Measurements from ENCODE around the gene SENP5.
"Not testable (repeated sequence)": the region's sequence is repeated elsewhere in the genome, so short reads cannot be mapped to it uniquely, and the experiment has no call there.

Gene SENP5, protein sequence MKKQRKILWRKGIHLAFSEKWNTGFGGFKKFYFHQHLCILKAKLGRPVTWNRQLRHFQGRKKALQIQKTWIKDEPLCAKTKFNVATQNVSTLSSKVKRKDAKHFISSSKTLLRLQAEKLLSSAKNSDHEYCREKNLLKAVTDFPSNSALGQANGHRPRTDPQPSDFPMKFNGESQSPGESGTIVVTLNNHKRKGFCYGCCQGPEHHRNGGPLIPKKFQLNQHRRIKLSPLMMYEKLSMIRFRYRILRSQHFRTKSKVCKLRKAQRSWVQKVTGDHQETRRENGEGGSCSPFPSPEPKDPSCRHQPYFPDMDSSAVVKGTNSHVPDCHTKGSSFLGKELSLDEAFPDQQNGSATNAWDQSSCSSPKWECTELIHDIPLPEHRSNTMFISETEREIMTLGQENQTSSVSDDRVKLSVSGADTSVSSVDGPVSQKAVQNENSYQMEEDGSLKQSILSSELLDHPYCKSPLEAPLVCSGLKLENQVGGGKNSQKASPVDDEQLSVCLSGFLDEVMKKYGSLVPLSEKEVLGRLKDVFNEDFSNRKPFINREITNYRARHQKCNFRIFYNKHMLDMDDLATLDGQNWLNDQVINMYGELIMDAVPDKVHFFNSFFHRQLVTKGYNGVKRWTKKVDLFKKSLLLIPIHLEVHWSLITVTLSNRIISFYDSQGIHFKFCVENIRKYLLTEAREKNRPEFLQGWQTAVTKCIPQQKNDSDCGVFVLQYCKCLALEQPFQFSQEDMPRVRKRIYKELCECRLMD

DNA sequence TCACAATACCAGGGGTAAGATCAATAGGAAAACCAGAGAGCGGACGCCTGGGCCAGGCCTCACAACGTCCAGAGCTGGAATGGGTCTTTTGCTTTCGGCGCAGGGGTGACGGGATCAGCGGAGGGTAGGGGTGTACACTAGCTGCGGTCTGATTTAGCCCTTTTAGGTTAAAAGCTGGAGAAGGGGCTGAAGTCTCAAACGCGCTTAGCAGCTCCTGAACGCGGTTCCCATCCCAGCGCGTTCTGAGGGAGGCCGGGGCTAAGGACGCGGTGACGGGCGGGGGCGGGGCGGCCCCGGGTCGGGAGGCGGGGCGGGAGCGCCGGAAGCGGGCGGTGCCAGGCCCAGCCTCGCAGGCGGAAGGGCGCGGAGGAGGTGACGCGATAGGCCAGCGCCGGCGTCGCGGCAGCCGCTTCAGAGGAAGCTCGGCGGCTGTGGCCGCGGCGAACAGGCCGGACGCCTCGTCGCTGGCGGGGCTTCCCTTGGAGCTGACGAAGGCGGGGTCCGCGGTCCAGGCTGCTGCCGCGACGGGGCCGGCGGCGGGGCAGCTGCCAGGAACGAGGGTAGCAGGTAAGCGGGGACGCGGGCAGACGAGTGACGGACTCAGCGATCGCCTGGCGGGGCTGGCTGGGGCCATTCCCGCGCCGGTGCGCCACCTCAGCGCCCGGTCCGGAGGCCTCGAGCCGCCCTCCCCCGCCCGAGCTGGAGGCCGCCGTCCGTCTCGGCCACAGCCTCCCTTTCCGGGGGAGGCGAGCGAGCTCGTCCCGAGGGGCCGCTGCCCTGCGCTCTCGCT, at the start of gene SENP5:
TSS of gene SENP5 (plus strand) at position 414 of the 790 bp plus-strand sequence. CDS start 17,262 bp downstream, outside the sequence.
- TF ChIP-seq, protein P1, sequence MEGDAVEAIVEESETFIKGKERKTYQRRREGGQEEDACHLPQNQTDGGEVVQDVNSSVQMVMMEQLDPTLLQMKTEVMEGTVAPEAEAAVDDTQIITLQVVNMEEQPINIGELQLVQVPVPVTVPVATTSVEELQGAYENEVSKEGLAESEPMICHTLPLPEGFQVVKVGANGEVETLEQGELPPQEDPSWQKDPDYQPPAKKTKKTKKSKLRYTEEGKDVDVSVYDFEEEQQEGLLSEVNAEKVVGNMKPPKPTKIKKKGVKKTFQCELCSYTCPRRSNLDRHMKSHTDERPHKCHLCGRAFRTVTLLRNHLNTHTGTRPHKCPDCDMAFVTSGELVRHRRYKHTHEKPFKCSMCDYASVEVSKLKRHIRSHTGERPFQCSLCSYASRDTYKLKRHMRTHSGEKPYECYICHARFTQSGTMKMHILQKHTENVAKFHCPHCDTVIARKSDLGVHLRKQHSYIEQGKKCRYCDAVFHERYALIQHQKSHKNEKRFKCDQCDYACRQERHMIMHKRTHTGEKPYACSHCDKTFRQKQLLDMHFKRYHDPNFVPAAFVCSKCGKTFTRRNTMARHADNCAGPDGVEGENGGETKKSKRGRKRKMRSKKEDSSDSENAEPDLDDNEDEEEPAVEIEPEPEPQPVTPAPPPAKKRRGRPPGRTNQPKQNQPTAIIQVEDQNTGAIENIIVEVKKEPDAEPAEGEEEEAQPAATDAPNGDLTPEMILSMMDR (conservative IDR thresholded peaks at IDR 0.05; ENCODE audit: low read depth, low read length), result no peak
- peak; percentile 90 for DNase-seq (ENCODE audit: low read depth)
- peak within 1 kb of the TSS; percentile 93 for H3K4me3 ChIP-seq (ENCODE audit: low read depth, low read length)

DNA sequence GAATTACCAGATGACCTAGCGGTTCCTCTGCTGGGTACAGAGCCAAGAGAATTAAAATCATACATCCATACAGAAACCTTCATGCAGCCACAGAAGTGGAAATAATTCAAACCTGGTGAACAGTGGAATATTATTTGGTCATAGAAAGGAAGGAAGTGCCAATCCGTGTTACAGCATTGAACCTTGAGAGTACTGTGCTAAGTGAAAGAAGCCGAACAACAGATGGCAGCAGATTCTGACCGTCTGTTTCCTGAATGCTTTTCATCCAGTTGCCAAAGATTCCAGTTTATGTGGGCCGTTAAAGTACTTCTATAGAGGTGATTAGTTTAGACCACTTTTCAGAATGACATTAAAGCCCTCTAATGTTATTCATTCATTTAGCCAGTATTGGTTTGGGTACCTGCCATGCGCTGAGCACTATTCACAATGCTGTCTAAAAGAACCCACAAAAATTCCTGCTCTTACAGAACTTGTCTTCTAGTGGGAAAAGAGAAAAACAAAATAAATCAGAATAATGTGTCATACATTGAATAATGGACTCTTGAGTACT, 45.8 kb upstream of the SENP5 start:
- no peak overlapping the region for H3K4me3 ChIP-seq (ENCODE audit: low read depth, low read length)
- no peak for DNase-seq (ENCODE audit: low read depth)
- TF ChIP-seq, protein P1 (conservative IDR thresholded peaks at IDR 0.05; ENCODE audit: low read depth, low read length), result no peak

DNA sequence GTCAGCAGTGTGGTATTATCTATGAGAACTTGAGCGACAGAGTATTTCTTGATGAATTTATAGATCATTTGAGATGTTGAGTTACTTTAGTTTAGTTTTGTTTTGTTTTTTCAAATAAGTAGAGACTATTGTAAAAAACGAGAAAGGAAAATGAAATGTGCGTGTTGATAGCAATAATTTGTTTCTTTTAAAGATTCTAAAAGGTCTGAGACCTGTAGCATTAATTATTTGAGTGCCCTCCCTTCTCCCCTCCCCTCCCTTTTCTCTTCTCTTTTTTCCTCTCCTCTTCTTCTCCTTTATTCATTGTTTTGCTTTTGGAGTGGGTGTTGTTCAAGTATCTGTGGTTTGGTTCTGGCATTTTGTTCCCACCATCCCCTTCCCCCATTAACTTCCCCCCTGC, 38.1 kb upstream of the SENP5 start:
- not testable (repeated sequence) for DNase-seq (ENCODE audit: low read depth); H3K4me3 ChIP-seq (ENCODE audit: low read depth, low read length)

DNA sequence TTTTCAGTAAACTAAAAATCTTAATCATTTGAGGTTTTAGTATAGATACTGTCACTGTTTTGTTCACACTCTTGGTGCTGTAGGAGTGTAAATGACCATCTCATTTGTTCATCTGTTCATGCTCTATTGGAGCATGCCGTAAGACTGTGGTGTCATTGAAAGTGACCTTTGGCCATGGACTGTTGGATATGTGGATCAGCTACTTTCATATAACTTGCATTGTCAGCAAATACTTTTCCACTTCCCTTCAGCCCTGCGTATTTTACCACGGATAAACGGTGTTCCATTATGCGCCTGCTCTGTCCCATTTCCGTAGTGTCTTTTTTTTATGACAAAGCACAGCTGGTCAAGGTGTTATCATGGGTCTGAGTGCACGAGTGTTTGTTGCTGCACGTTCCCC, 32.6 kb upstream of the SENP5 start:
- H3K4me3 ChIP-seq (ENCODE audit: low read depth, low read length), result no peak overlapping the region
- TF ChIP-seq, protein P1 (conservative IDR thresholded peaks at IDR 0.05; ENCODE audit: low read depth, low read length), result no peak
- no peak for DNase-seq (ENCODE audit: low read depth)

DNA sequence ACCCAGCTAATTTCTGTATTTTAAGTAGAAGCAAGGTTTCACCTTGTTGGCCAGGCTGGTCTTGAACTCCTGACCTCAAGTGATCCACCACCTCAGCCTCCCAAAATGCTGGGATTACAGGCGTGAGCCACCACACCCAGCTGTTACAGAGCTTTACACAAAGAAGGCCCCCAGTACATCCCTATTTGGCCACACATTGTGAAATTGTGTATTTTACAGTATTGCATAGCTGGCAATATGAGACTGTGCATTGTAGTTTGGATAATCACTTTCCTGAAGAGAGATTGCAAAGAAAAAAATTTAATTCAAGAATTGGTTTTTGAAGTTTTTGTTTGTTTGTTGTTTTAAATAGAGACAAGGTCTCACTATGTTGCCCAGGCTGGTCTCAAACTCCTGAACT, 31.1 kb upstream of the SENP5 start:
- not testable (repeated sequence) for DNase-seq (ENCODE audit: low read depth); H3K4me3 ChIP-seq (ENCODE audit: low read depth, low read length)

DNA sequence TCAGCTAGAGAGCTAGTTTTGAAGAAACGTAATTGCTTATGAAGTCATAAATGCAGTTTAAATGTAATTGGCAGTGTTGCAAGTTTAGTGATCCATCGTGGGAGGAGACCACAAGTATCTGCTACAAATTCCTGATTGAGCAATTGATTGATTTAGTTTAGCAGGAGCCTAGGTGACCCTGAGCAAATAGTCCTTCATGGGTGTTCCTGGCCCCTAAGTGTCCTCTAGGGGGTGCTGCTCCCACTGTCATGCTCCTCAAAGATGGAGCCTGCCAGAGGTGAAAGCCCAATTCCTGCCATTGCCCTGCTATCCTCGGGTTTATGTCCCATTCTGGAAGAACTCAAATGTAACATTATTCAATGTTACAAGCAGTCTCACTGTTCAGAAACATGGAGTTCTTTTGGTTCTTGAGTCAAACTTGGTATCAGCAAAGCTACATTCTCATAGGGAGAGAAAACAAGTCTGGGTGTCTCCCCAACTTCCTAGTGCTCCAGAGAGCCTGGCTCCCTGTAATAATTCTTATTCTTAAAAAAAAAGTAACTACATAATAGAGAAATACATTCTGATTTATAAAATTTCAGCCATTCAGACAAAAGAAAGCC, 29.8 kb upstream of the SENP5 start:
- TF ChIP-seq, protein P1 (conservative IDR thresholded peaks at IDR 0.05; ENCODE audit: low read depth, low read length), result peak; percentile 85
- peak; percentile 69 for DNase-seq (ENCODE audit: low read depth)
- H3K4me3 ChIP-seq (ENCODE audit: low read depth, low read length), result no peak overlapping the region

DNA sequence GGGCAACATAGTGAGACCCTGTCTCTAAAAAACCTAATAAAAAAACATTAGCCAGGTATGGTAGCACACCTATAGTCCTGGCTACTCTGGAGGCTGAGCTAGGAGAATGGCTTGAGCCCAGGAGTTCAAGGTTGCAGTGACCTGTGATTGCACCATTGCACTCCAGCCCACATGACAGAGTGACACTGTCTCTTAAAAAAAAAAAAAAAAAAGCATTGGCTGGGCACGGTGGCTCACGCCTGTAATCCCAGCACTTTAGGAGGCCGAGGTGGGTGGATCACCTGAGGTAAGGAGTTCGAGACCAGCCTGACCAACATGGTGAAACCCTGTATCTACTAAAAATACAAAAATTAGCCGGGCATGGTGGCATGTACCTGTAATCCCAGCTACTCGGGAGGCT, 28.4 kb upstream of the SENP5 start:
- not testable (repeated sequence) for H3K4me3 ChIP-seq (ENCODE audit: low read depth, low read length); DNase-seq (ENCODE audit: low read depth)

Measured in choroid plexus epithelial cell (primary cell).